Activated B cell treated with CpG ODN at 0.5 μM for 24 hours (primary cell): ENCODE data around the gene TRDMT1. TPM values are rescaled to one million over a fixed set of nuclear protein-coding genes. Genes with fewer than 3 reads are reported as not detected.

ENCODE experiments used
- ATAC-seq: fragments of 200-7000 bp; cut with Tn5 transposase; one replicate; pipeline ENCODE4 v1.10.0; 2021; ENCODE audit warnings: low read depth, mild to moderate bottlenecking, moderate library complexity
- CTCF ChIA-PET: fragments of 350-600 bp; sonication (Branson Sonifier 250); formaldehyde crosslinking; loops from one replicate; lab custom pipeline; 2021; ENCODE audit warnings: antibody characterized with exemption; lab: Charles Lee
- POLR2A ChIA-PET: fragments of 350-600 bp; sonication (Branson Sonifier 250); formaldehyde crosslinking; loops from one replicate; lab custom pipeline; 2021; ENCODE audit warnings: antibody characterized with exemption; lab: Charles Lee
- DNase-seq: peaks from one replicate; pipeline ENCODE4 v3.0.0; 2022
- H3K27ac Mint-ChIP-seq: one replicate; pipeline ENCODE4 v1.8.0; 2020; ENCODE audit warnings: mixed read lengths
- H3K27me3 Mint-ChIP-seq: one replicate; pipeline ENCODE4 v1.8.0; 2021; ENCODE audit warnings: mixed read lengths
- H3K36me3 Mint-ChIP-seq: one replicate; pipeline ENCODE4 v1.8.0; 2021; ENCODE audit warnings: low read depth, mixed read lengths
- H3K4me1 Mint-ChIP-seq: one replicate; pipeline ENCODE4 v1.8.0; 2021; ENCODE audit warnings: mixed read lengths
- H3K4me3 Mint-ChIP-seq: one replicate; pipeline ENCODE4 v1.8.0; 2020; ENCODE audit warnings: mild to moderate bottlenecking, mixed read lengths
- H3K9me3 Mint-ChIP-seq: one replicate; pipeline ENCODE4 v1.8.0; 2020; ENCODE audit warnings: mixed read lengths
- CTCF ChIP-seq: fragments of 200-600 bp; IDR thresholded peaks from one replicate; pipeline ENCODE4 v1.8.0; 2022; ENCODE audit warnings: antibody characterized with exemption, mild to moderate bottlenecking
- intact Hi-C: fragments of 100-400 bp; cut with micrococcal nuclease; formaldehyde crosslinking; loops from one replicate; pipeline ENCODE4 v1.15.1; 2024
- total RNA-seq: library from RNA; stranded (reverse); gene quantifications from 2 replicates; pipeline ENCODE4 v1.2.3, GENCODE V29; 2022

Gene TRDMT1
- total RNA-seq, 1 donor from 2014 or later, result 19.9 TPM

GRCh38 chr10:17112566-17112965 lies 88.9 kb downstream of the TRDMT1 start:
- ATAC-seq (no peak), DNase-seq (no peak)
- Mint-ChIP-seq H3K36me3 (peaks cover 14% of the 10 kb centered on the region), H3K27ac (no peak overlapping the region), H3K9me3 (no peaks in the 10 kb centered on the region), H3K4me3 (no peak overlapping the region), H3K4me1 (no peaks in the 10 kb centered on the region), H3K27me3 (no peaks in the 10 kb centered on the region)
- POLR2A ChIA-PET, result no interaction called here
- intact Hi-C loops, result no loop called here
- TF ChIP-seq CTCF, result no peak
- CTCF ChIA-PET, result no interaction called here

GRCh38 chr10:17109475-17110207 lies 91.8 kb downstream of the TRDMT1 start:
- no peak for TF ChIP-seq CTCF
- CTCF ChIA-PET, result no interaction called here

GRCh38 chr10:17109046-17109445 lies 92.4 kb downstream of the TRDMT1 start:
- Mint-ChIP-seq H3K36me3 (peaks cover 16% of the 10 kb centered on the region), H3K4me1 (no peaks in the 10 kb centered on the region), H3K27ac (no peak overlapping the region), H3K4me3 (no peak overlapping the region), H3K9me3 (no peaks in the 10 kb centered on the region), H3K27me3 (no peaks in the 10 kb centered on the region)
- no peak for DNase-seq
- intact Hi-C loops, result no loop called here
- CTCF ChIA-PET, result no interaction called here
- POLR2A ChIA-PET, result no interaction called here
- ATAC-seq, result no peak
- no peak for TF ChIP-seq CTCF

More at GRCh38 chr10:17109475-17110207, 91.8 kb downstream of the TRDMT1 start:
- peaks cover 18% of the 10 kb centered on the region for H3K36me3 Mint-ChIP-seq
- no peaks in the 10 kb centered on the region for H3K4me1 Mint-ChIP-seq
- intact Hi-C loops, result no loop called here
- POLR2A ChIA-PET, result no interaction called here
- no peaks in the 10 kb centered on the region for H3K9me3 Mint-ChIP-seq
- ATAC-seq (no peak), DNase-seq (no peak)
- H3K4me3 Mint-ChIP-seq, result no peak overlapping the region
- H3K27me3 Mint-ChIP-seq, result no peaks in the 10 kb centered on the region
- no peak overlapping the region for H3K27ac Mint-ChIP-seq

- POLR2A ChIA-PET, result no interaction called here
- Mint-ChIP-seq H3K4me3 (no peak overlapping the region), H3K4me1 (no peaks in the 10 kb centered on the region), H3K9me3 (no peaks in the 10 kb centered on the region), H3K27me3 (no peaks in the 10 kb centered on the region), H3K36me3 (peaks cover 13% of the 10 kb centered on the region), H3K27ac (no peak overlapping the region)
- ATAC-seq (no peak), DNase-seq (no peak)
- no peak for TF ChIP-seq CTCF
- intact Hi-C loops, result no loop called here
- CTCF ChIA-PET, result interaction anchor here (0.7 kb wide), 1 partner anchor 106 kb away, joined by 3 read pairs; no protein-coding TSS in a partner anchor
Observed at GRCh38 chr10:17106991-17107390, 94.5 kb downstream of the TRDMT1 start.

GRCh38 chr10:17101910-17102266 lies 99.6 kb downstream of the TRDMT1 start:
- Mint-ChIP-seq H3K4me3 (no peak overlapping the region), H3K9me3 (no peaks in the 10 kb centered on the region), H3K27me3 (no peaks in the 10 kb centered on the region), H3K4me1 (no peaks in the 10 kb centered on the region), H3K27ac (no peak overlapping the region), H3K36me3 (peaks cover 10% of the 10 kb centered on the region)
- DNase-seq (no peak), ATAC-seq (no peak)
- intact Hi-C loops, result no loop called here
- no peak for TF ChIP-seq CTCF
- ChIA-PET POLR2A (no interaction called here), CTCF (no interaction called here)
